Neural cell (in vitro differentiated cells): ENCODE results near the gene GABPB2. TPM values are rescaled to one million over a fixed set of nuclear protein-coding genes. Genes with fewer than 3 reads are reported as not detected.

Experiments used
- H2AFZ ChIP-seq: fragments of 200-600, 300-800 bp; sonication (generic), shearing (Covaris generic); 2 replicates; pipeline ENCODE4 v1.6.0; 2014; ENCODE audit warnings: low read depth, mild to moderate bottlenecking, antibody characterized with exemption, low read length, moderate library complexity
- H3F3A ChIP-seq: fragments of 200-600 bp; shearing (Covaris generic); 2 replicates; pipeline ENCODE4 v1.6.1; 2016; ENCODE audit warnings: mild to moderate bottlenecking, moderate library complexity, mixed read lengths, antibody characterized with exemption, low read length; ENCODE audit not compliant: insufficient read depth, poor library complexity, severe bottlenecking
- H3K27ac ChIP-seq: fragments of 200-600, 300-800 bp; sonication (generic), shearing (Covaris generic); 2 replicates; pipeline ENCODE4 v1.5.1; 2014; ENCODE audit warnings: mild to moderate bottlenecking, low read length, moderate library complexity
- H3K27me3 ChIP-seq: fragments of 300-800, 200-600 bp; sonication (generic), shearing (Covaris generic); 2 replicates; pipeline ENCODE4 v1.6.0; 2014; ENCODE audit warnings: mild to moderate bottlenecking, low read depth, low read length, moderate library complexity; ENCODE audit not compliant: insufficient read depth
- H3K36me3 ChIP-seq: fragments of 300-800, 200-600 bp; sonication (generic), shearing (Covaris generic); 2 replicates; pipeline ENCODE4 v1.5.1; 2014; ENCODE audit warnings: mild to moderate bottlenecking, antibody characterized with exemption, low read length, moderate library complexity; ENCODE audit not compliant: insufficient read depth
- H3K4me2 ChIP-seq: fragments of 300-800, 200-600 bp; sonication (generic), shearing (Covaris generic); 2 replicates; pipeline ENCODE4 v1.6.0; 2014; ENCODE audit warnings: mild to moderate bottlenecking, low read length
- H3K4me3 ChIP-seq: fragments of 300-800, 200-600 bp; sonication (generic), shearing (Covaris generic); 2 replicates; pipeline ENCODE4 v1.5.1; 2014; ENCODE audit warnings: mild to moderate bottlenecking, low read length, moderate library complexity
- H3K79me2 ChIP-seq: fragments of 200-600 bp; shearing (Covaris generic); replicated peaks from 2 replicates; pipeline ENCODE4 v1.6.0; 2014; ENCODE audit warnings: mild to moderate bottlenecking, low read length, moderate library complexity; ENCODE audit not compliant: insufficient read depth
- H3K9ac ChIP-seq: fragments of 300-800, 200-600 bp; sonication (generic), shearing (Covaris generic); 2 replicates; pipeline ENCODE4 v1.6.1; 2016; ENCODE audit warnings: mild to moderate bottlenecking, low read length, mixed read lengths
- H3K9me2 ChIP-seq: fragments of 200-600 bp; shearing (Covaris generic); 2 replicates; pipeline ENCODE4 v1.6.1; 2016; ENCODE audit warnings: mild to moderate bottlenecking, low read length, mixed read lengths; ENCODE audit not compliant: insufficient read depth
- H3K9me3 ChIP-seq: fragments of 200-600, 300-800 bp; sonication (generic), shearing (Covaris generic); 2 replicates; pipeline ENCODE4 v1.6.1; 2016; ENCODE audit warnings: mild to moderate bottlenecking, mixed run types, low read length, moderate library complexity, mixed read lengths
- H4K20me1 ChIP-seq: fragments of 200-600 bp; shearing (Covaris generic); 2 replicates; pipeline ENCODE4 v1.6.1; 2016; ENCODE audit warnings: mild to moderate bottlenecking, mixed run types; ENCODE audit not compliant: insufficient read depth
- CTCF ChIP-seq: fragments of 450-650 bp; IDR thresholded peaks from 2 replicates; pipeline ENCODE4 v1.5.1; 2014; ENCODE audit warnings: antibody characterized with exemption, mild to moderate bottlenecking, moderate library complexity; ENCODE audit not compliant: poor library complexity, severe bottlenecking
- EP300 ChIP-seq: fragments of 450-650 bp; conservative IDR thresholded peaks from 2 replicates; pipeline ENCODE4 v1.6.1; 2014; ENCODE audit warnings: antibody characterized with exemption, mild to moderate bottlenecking, moderate library complexity; ENCODE audit not compliant: poor library complexity, severe bottlenecking
- EZH2 ChIP-seq: fragments of 200-600, 300-800 bp; shearing (Covaris generic), sonication (generic); IDR thresholded peaks from 2 replicates; pipeline ENCODE4 v1.6.1; 2014; ENCODE audit warnings: antibody characterized with exemption, low read length, borderline replicate concordance, mild to moderate bottlenecking; ENCODE audit not compliant: insufficient read depth, poor library complexity, severe bottlenecking
- MXI1 ChIP-seq: fragments of 450-650 bp; conservative IDR thresholded peaks from 2 replicates; pipeline ENCODE4 v1.6.1; 2014; ENCODE audit warnings: antibody characterized with exemption, mild to moderate bottlenecking; ENCODE audit not compliant: poor library complexity, severe bottlenecking
- POLR2AphosphoS5 ChIP-seq: IDR thresholded peaks from 2 replicates; pipeline ENCODE4 v1.6.1; 2012
- RAD21 ChIP-seq: fragments of 450-650 bp; conservative IDR thresholded peaks from 2 replicates; pipeline ENCODE4 v1.6.1; 2014; ENCODE audit warnings: antibody characterized with exemption, mild to moderate bottlenecking, moderate library complexity
- REST ChIP-seq: IDR thresholded peaks from 2 replicates; pipeline ENCODE4 v1.6.1; 2012; ENCODE audit warnings: borderline replicate concordance
- SMC3 ChIP-seq: fragments of 450-650 bp; conservative IDR thresholded peaks from 2 replicates; pipeline ENCODE4 v1.6.1; 2014; ENCODE audit warnings: antibody characterized with exemption, mild to moderate bottlenecking, moderate library complexity; ENCODE audit not compliant: poor library complexity
- TAF1 ChIP-seq: IDR thresholded peaks from 2 replicates; pipeline ENCODE4 v1.6.1; 2012; ENCODE audit warnings: low read depth
- polyA plus RNA-seq: library from polyadenylated mRNA; depleted of rRNA; stranded (reverse); fragments of >200 nt; gene quantifications from 2 replicates; pipeline ENCODE4 v1.2.3, GENCODE V29; 2014

GABPB2 gene
- polyA plus RNA-seq, 1 donor from 2014 or later = 4.1 TPM

- no peaks in the 10 kb centered on the region for H3K9me2 ChIP-seq
- no peaks in the 10 kb centered on the region for H3K9me3 ChIP-seq
- no peaks in the 10 kb centered on the region for H4K20me1 ChIP-seq
- H3K4me2 ChIP-seq = no peak overlapping the region
- H3K79me2 ChIP-seq = no peaks in the 10 kb centered on the region
- no peak overlapping the region for H3K27ac ChIP-seq
- no peak overlapping the region for H3K9ac ChIP-seq
- no peaks in the 10 kb centered on the region for H3K36me3 ChIP-seq
- H3K27me3 ChIP-seq = no peaks in the 10 kb centered on the region
- peak overlapping the region; percentile 14 for H3K4me3 ChIP-seq
- no peaks in the 10 kb centered on the region for H3F3A ChIP-seq
- no peak for TF ChIP-seq REST
- no peak for TF ChIP-seq EZH2
- TF ChIP-seq SMC3 = no peak
- TF ChIP-seq CTCF = no peak
- TF ChIP-seq POLR2AphosphoS5 = no peak
- TF ChIP-seq TAF1 = no peak
- TF ChIP-seq RAD21 = no peak
- TF ChIP-seq MXI1 = no peak
- TF ChIP-seq EP300 = no peak
- no peak overlapping the region for H2AFZ ChIP-seq
Measured at GRCh38 chr1:151049458-151049857, 21.1 kb upstream of the GABPB2 start.

GRCh38 chr1:151050051-151050688, 20.4 kb upstream of the GABPB2 start:
- Histone ChIP-seq H2AFZ (no peak overlapping the region), H3K36me3 (no peaks in the 10 kb centered on the region), H3K79me2 (no peaks in the 10 kb centered on the region), H3K4me3 (peak overlapping the region; percentile 14), H3F3A (no peaks in the 10 kb centered on the region), H3K27ac (no peak overlapping the region), H3K9me3 (no peaks in the 10 kb centered on the region), H4K20me1 (no peaks in the 10 kb centered on the region), H3K9ac (no peak overlapping the region), H3K4me2 (no peak overlapping the region), H3K27me3 (no peaks in the 10 kb centered on the region), H3K9me2 (no peaks in the 10 kb centered on the region)
- TF ChIP-seq CTCF (no peak), RAD21 (no peak), EP300 (no peak), REST (no peak), EZH2 (no peak), MXI1 (no peak), POLR2AphosphoS5 (no peak), TAF1 (no peak), SMC3 (no peak)
